GM23248 (cell line): ENCODE results near the gene C1orf185. TPM values are rescaled to one million over a fixed set of nuclear protein-coding genes. Genes with fewer than 3 reads are reported as not detected.

Source experiments
- DNase-seq: peaks from one replicate; pipeline ENCODE4 v3.0.0-alpha.2; 2015
- H2AFZ ChIP-seq: fragments of 200-600 bp; sonication (generic); 2 replicates; pipeline ENCODE4 v1.6.1; 2016; ENCODE audit warnings: antibody characterized with exemption
- H3F3A ChIP-seq: fragments of 200-600 bp; sonication (generic); 2 replicates; pipeline ENCODE4 v1.6.1; 2016; ENCODE audit warnings: mild to moderate bottlenecking, antibody characterized with exemption, mixed run types; ENCODE audit not compliant: insufficient read depth
- H3K27ac ChIP-seq: fragments of 200-600 bp; sonication (generic); 2 replicates; pipeline ENCODE4 v1.5.1; 2016; ENCODE audit warnings: mild to moderate bottlenecking
- H3K27me3 ChIP-seq: fragments of 200-600 bp; sonication (generic); replicated peaks from 2 replicates; pipeline ENCODE4 v1.6.1; 2016; ENCODE audit warnings: mild to moderate bottlenecking; ENCODE audit not compliant: insufficient read depth
- H3K36me3 ChIP-seq: fragments of 200-600 bp; sonication (generic); 2 replicates; pipeline ENCODE4 v1.6.1; 2016; ENCODE audit warnings: low read depth, mild to moderate bottlenecking
- H3K4me1 ChIP-seq: fragments of 200-600 bp; sonication (generic); 2 replicates; pipeline ENCODE4 v1.6.1; 2016; ENCODE audit warnings: mild to moderate bottlenecking; ENCODE audit not compliant: insufficient read depth
- H3K4me2 ChIP-seq: fragments of 200-600 bp; sonication (generic); one replicate; pipeline ENCODE4 v1.6.1; 2016; ENCODE audit warnings: mild to moderate bottlenecking; ENCODE audit not compliant: unreplicated experiment
- H3K4me3 ChIP-seq: fragments of 200-600 bp; sonication (generic); 2 replicates; pipeline ENCODE4 v1.5.1; 2016; ENCODE audit warnings: mild to moderate bottlenecking
- H3K79me2 ChIP-seq: fragments of 200-600 bp; sonication (generic); 2 replicates; pipeline ENCODE4 v1.6.1; 2016; ENCODE audit warnings: mild to moderate bottlenecking; ENCODE audit not compliant: insufficient read depth
- H3K9ac ChIP-seq: fragments of 200-600 bp; sonication (generic); 2 replicates; pipeline ENCODE4 v1.6.1; 2016; ENCODE audit warnings: mild to moderate bottlenecking
- H3K9me2 ChIP-seq: fragments of 200-600 bp; sonication (generic); 2 replicates; pipeline ENCODE4 v1.6.1; 2016; ENCODE audit warnings: mixed run types, mild to moderate bottlenecking, moderate library complexity; ENCODE audit not compliant: insufficient read depth
- H3K9me3 ChIP-seq: fragments of 200-600 bp; sonication (generic); one replicate; pipeline ENCODE4 v1.6.1; 2017; ENCODE audit warnings: low read depth
- H4K20me1 ChIP-seq: fragments of 200-600 bp; sonication (generic); 2 replicates; pipeline ENCODE4 v1.6.0; 2016; ENCODE audit not compliant: insufficient read depth
- EZH2 ChIP-seq: fragments of 200-600 bp; sonication (generic); IDR thresholded peaks from 2 replicates; pipeline ENCODE4 v1.6.1; 2018; ENCODE audit warnings: antibody characterized with exemption, mild to moderate bottlenecking; ENCODE audit not compliant: insufficient read depth, poor library complexity, severe bottlenecking
- EZH2phosphoT487 ChIP-seq: fragments of 200-600 bp; sonication (generic); IDR thresholded peaks from 2 replicates; pipeline ENCODE4 v1.6.1; 2018; ENCODE audit warnings: antibody characterized with exemption, moderate library complexity, mild to moderate bottlenecking, low read depth; ENCODE audit not compliant: insufficient read depth
- WGBS, 2 experiments: methylation state at CpG; one replicate each; pipeline ENCODE4 v1.1.6; 2015 to 2017; ENCODE audit warnings: low lambda C conversion rate in 2 of 2, low coverage in 1 of 2; ENCODE audit errors: missing lambda C conversion rate in 2 of 2; 5-methylcytosine and 5-hydroxymethylcytosine counted together
- in situ Hi-C: fragments of 300-500 bp; cut with MboI; formaldehyde crosslinking; loops from 2 replicates; pipeline ENCODE4 v1.15.0; 2020
- polyA plus RNA-seq: library from polyadenylated mRNA; unstranded; fragments of >200 nt; fragmentation: Nextera tagmentation; extraction: Ambion mirVana; gene quantifications from 2 replicates; pipeline ENCODE4 v1.2.1, GENCODE V29; 2016
- total RNA-seq: library from RNA; depleted of rRNA; stranded (reverse); fragments of >200 nt; shearing (Covaris generic); gene quantifications from 2 replicates; pipeline ENCODE4 v1.2.3, GENCODE V29; 2014; rRNA removed

C1orf185 gene
- total RNA-seq (not detected in 2 replicates), polyA plus RNA-seq (not detected in 2 replicates)

DNA sequence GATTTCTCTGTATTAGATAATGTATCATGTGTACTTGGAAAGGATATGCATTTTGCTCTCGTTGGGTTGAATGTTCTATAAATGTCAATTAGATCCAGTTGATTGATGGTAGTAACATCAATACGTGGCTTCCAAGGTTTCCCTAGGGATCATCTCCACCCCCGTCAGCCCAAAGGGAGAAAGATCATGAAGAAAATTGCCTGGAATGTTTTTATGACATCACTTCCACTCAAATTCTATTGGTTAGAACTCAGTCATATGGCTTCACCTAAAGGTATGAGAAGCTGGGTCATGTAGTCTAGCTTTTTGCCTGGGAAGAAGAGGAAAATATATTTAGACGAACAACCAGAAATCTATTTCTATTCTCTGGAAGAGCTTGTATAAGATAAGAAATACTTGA, at the start of gene C1orf185:
TSS of gene C1orf185 (plus strand) at position 253 of the 400 bp plus-strand sequence. CDS start at position 259, 6 bp downstream.
- no peaks in the 10 kb centered on the region for H4K20me1 ChIP-seq
- WGBS, 2 experiments, result 41 to 46% methylated on average over 4 of the region's 4 CpGs
- TF ChIP-seq EZH2phosphoT487 (no peak), EZH2 (no peak)
- no peaks in the 10 kb centered on the region for H3K27me3 ChIP-seq
- no peak within 1 kb of the TSS for H3K4me3 ChIP-seq
- in situ Hi-C loops, result no loop called here
- no peak within 1 kb of the TSS for H3K4me2 ChIP-seq
- no peaks in the 10 kb centered on the region for H3K9me3 ChIP-seq
- H3F3A ChIP-seq, result no peaks in the 10 kb centered on the region
- no peak for DNase-seq
- no peak within 1 kb of the TSS for H2AFZ ChIP-seq
- H3K79me2 ChIP-seq, result no peaks in the 10 kb centered on the region
- no peak within 1 kb of the TSS for H3K27ac ChIP-seq
- no peak within 1 kb of the TSS for H3K9ac ChIP-seq
- no peaks in the 10 kb centered on the region for H3K4me1 ChIP-seq
- no peaks in the 10 kb centered on the region for H3K36me3 ChIP-seq
- no peaks in the 10 kb centered on the region for H3K9me2 ChIP-seq

DNA sequence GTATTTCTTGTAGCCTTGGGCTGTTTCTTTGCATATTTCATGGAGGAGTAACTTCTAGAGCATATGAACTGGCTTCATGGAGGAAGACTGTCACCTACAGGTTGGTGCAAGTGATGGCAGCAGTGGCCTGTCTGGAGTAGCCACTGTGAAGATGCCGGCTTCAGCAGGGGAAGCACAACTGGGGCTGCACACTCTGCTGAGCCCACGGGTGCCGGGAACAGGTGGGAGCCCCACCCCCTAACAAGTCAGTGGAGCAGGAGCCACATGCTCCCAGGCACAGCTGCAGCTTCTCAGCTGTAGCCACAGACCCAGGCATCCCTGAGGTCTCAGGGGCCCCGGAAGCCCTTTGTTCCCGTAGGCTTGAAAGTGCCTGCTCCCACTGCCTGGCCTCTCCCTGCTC, 43.2 kb upstream of the C1orf185 start:
- TF ChIP-seq EZH2, result no peak
- no peak for TF ChIP-seq EZH2phosphoT487
- H3K27me3 ChIP-seq, result no peaks in the 10 kb centered on the region
- peaks cover 23% of the 10 kb centered on the region for H3K4me1 ChIP-seq
- no peaks in the 10 kb centered on the region for H4K20me1 ChIP-seq
- H3K36me3 ChIP-seq, result no peaks in the 10 kb centered on the region
- no peaks in the 10 kb centered on the region for H3K9me3 ChIP-seq
- no peak overlapping the region for H2AFZ ChIP-seq
- peaks cover 12% of the 10 kb centered on the region for H3F3A ChIP-seq
- WGBS, 2 experiments, result 60 to 79% methylated on average over 3 to 5 of the region's 5 CpGs
- H3K27ac ChIP-seq, result no peak overlapping the region
- in situ Hi-C loops, result no loop called here
- DNase-seq, result peak; percentile 46
- no peak overlapping the region for H3K4me3 ChIP-seq
- H3K4me2 ChIP-seq, result no peak overlapping the region
- H3K79me2 ChIP-seq, result no peaks in the 10 kb centered on the region
- H3K9me2 ChIP-seq, result no peaks in the 10 kb centered on the region
- H3K9ac ChIP-seq, result no peak overlapping the region

DNA sequence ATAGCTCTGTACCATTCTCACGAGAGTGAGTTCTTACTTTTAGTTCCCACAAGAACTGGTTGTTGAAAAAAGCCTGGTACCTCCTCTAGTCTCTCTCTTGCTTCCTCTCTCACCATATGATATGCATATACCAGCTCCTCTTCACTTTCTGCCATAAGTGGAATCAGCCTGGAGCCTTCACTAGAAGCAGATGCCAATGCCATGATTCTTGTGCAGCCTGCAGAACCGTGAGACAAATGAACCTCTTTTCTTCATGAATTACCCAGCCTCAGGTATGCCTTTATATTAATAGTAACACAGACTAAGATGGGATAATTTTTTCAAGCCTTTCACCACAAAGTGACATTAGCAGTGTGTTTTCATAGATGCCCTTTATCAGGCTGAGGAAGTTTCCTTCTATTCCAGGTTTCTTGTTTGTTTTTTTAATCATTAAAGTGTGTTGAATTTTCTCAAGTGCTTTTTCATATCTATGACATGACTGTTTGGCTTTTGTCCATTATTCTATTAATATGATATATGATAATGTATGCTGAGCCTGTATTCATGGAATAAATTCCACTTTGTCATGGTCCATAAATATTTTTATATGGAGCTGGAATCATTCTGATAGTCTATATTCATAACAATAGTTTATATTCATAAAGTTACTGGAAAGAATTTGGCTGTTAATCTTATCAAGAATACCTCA, 40.7 kb upstream of the C1orf185 start:
- in situ Hi-C loops, result no loop called here
- H2AFZ ChIP-seq, result no peak overlapping the region
- DNase-seq, result peak; percentile 36
- H3K9me3 ChIP-seq, result no peaks in the 10 kb centered on the region
- H3K4me1 ChIP-seq, result peaks cover 23% of the 10 kb centered on the region
- no peaks in the 10 kb centered on the region for H3K79me2 ChIP-seq
- H3K4me3 ChIP-seq, result no peak overlapping the region
- H4K20me1 ChIP-seq, result no peaks in the 10 kb centered on the region
- WGBS, 2 experiments, result 71 to 76% methylated on average over 2 of the region's 2 CpGs
- H3K9me2 ChIP-seq, result no peaks in the 10 kb centered on the region
- no peak for TF ChIP-seq EZH2phosphoT487
- no peaks in the 10 kb centered on the region for H3K27me3 ChIP-seq
- H3F3A ChIP-seq, result peaks cover 12% of the 10 kb centered on the region
- H3K4me2 ChIP-seq, result no peak overlapping the region
- no peak overlapping the region for H3K27ac ChIP-seq
- H3K9ac ChIP-seq, result no peak overlapping the region
- no peaks in the 10 kb centered on the region for H3K36me3 ChIP-seq

DNA sequence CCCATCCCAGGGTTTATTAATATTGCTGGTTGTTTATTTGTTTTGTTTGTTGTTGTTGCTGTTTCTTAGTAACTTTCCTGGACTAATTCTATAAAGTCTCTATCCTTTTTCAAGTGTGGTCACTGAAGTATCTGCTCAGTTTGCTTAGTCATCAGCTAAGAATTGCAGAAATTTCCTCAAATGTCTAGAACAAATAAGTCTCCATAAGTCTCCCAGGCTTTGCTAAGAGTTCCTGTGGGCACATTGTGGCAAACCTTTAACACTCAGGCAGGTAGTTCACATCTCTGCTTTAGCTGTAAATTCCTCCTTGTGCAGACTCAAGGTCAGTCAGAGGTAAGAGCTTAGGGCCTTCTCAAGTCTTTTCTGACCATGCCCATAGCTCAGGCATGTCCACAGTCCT, 38.9 kb upstream of the C1orf185 start:
- DNase-seq, result peak; percentile 89
- Histone ChIP-seq H3K4me1 (peaks cover 23% of the 10 kb centered on the region), H3K9me3 (no peaks in the 10 kb centered on the region), H3K27me3 (no peaks in the 10 kb centered on the region), H3K79me2 (no peaks in the 10 kb centered on the region), H3K4me2 (peak overlapping the region; percentile 72), H3K4me3 (no peak overlapping the region), H3K9ac (peak overlapping the region; percentile 60), H3K27ac (peak overlapping the region; percentile 82), H2AFZ (no peak overlapping the region), H4K20me1 (no peaks in the 10 kb centered on the region), H3K9me2 (no peaks in the 10 kb centered on the region), H3F3A (peaks cover 12% of the 10 kb centered on the region), H3K36me3 (no peaks in the 10 kb centered on the region)
- TF ChIP-seq EZH2 (no peak), EZH2phosphoT487 (no peak)
- in situ Hi-C loops, result no loop called here

DNA sequence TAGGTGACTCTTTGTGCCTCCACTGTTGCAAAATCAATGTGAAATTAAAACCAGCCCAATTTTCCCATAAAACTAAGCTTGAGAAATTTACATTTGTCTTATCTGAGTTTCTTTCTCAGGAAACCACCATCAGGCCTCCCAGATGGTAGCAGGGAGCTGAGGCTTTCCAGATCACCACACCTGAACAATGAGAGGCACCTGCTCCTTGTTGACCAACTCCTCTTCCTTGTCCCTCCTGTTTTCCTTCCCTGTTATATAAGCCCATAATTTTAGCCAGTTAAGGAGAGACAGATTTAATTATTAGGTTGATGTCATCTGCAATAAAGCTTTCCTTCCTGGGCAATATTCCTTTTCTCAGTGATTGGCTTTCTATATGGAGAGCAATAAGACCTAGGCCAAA, 32.0 kb upstream of the C1orf185 start:
- Histone ChIP-seq H3K27ac (no peak overlapping the region), H3K79me2 (no peaks in the 10 kb centered on the region), H3K36me3 (no peaks in the 10 kb centered on the region), H3K9ac (no peak overlapping the region), H3K4me1 (peaks cover 16% of the 10 kb centered on the region), H3K4me3 (no peak overlapping the region), H3K9me2 (no peaks in the 10 kb centered on the region), H3K4me2 (no peak overlapping the region), H2AFZ (no peak overlapping the region), H3K9me3 (no peaks in the 10 kb centered on the region), H3K27me3 (no peaks in the 10 kb centered on the region), H4K20me1 (no peaks in the 10 kb centered on the region), H3F3A (peaks cover 21% of the 10 kb centered on the region)
- TF ChIP-seq EZH2 (no peak), EZH2phosphoT487 (no peak)
- DNase-seq, result no peak
- in situ Hi-C loops, result no loop called here
